ENCODE data around the gene LRFN2. TPM values are rescaled to one million over a fixed set of nuclear protein-coding genes. Genes with fewer than 3 reads are reported as not detected.
A peak's percentile ranks its signal among the peaks of the same experiment; 100 is the strongest.

LRFN2 gene
- polyA plus RNA-seq, 1 of the 3 experiments (the other 2 are of a cell fraction): 0.02 TPM

- ChIA-PET POLR2A (no interaction called here), CTCF (no interaction called here)
- Histone ChIP-seq H2AFZ (ENCODE audit: low read depth) (no peak overlapping the region), H3K9ac (no peak overlapping the region), H3K4me2 (no peak overlapping the region), H3K9me2 (no peaks in the 10 kb centered on the region), H3F3A (replicated peaks; ENCODE audit: insufficient read depth) (peaks cover 5% of the 10 kb centered on the region), H3K4me1 (ENCODE audit: control insufficient read depth in 1 of 2, insufficient read depth in 2 of 2, low read depth in 1 of 2, low read length in 1 of 2) (peaks cover 4 to 32% of the 10 kb centered on the region in 2 experiments; a peak in 1 of 4 replicates), H3K27ac (ENCODE audit: low read depth in 2 of 2, low read length in 1 of 2) (no peak overlapping the region), H3K36me3 (replicated peaks in 1 of 2; ENCODE audit: control insufficient read depth in 1 of 2, insufficient read depth in 2 of 2, low read length in 1 of 2) (no peaks in the 10 kb centered on the region), H3K9me3 (no peaks in the 10 kb centered on the region), H3K27me3 (ENCODE audit: insufficient read depth) (no peaks in the 10 kb centered on the region), H3K79me2 (ENCODE audit: insufficient read depth) (no peaks in the 10 kb centered on the region), H3K4me3 (ENCODE audit: low read depth in 2 of 2, low read length in 1 of 2) (no peak overlapping the region), H4K20me1 (ENCODE audit: insufficient read depth) (no peaks in the 10 kb centered on the region)
- WGBS (ENCODE audit: low lambda C conversion rate): 42% methylated on average over 8 of the region's 11 CpGs
- no peak for TF ChIP-seq EP300 (IDR thresholded peaks at IDR 0.05; ENCODE audit: borderline replicate concordance in 1 of 2, low read depth in 1 of 2, low read length in 1 of 2)
- TF ChIP-seq NRF1 (IDR thresholded peaks at IDR 0.05; ENCODE audit: low read depth, low read length): no peak
- no peak for TF ChIP-seq POLR2AphosphoS5 (IDR thresholded peaks at IDR 0.05; ENCODE audit: low read depth, low read length)
- no peak for TF ChIP-seq RCOR1 (IDR thresholded peaks at IDR 0.05; ENCODE audit: low read length)
- no peak for TF ChIP-seq TEAD4 (IDR thresholded peaks at IDR 0.05; ENCODE audit: borderline replicate concordance, insufficient read depth)
- no peak for TF ChIP-seq FOXM1 (IDR thresholded peaks at IDR 0.05; ENCODE audit: low read depth)
- TF ChIP-seq CHD2 (IDR thresholded peaks at IDR 0.05; ENCODE audit: low read length, partially characterized antibody): no peak
- DNase-seq: no peak
Observed at GRCh38 chr6:40349901-40350746, 237.0 kb downstream of the LRFN2 start.

GRCh38 chr6:40349123-40349900, 237.9 kb downstream of the LRFN2 start:
- no peaks in the 10 kb centered on the region for H4K20me1 ChIP-seq (ENCODE audit: insufficient read depth)
- peak overlapping the region; percentile 18; the same call in 1 of the 2 replicates for H3K4me2 ChIP-seq
- H3F3A ChIP-seq (replicated peaks; ENCODE audit: insufficient read depth): peaks cover 5% of the 10 kb centered on the region
- no peaks in the 10 kb centered on the region for H3K9me3 ChIP-seq
- no peaks in the 10 kb centered on the region for H3K9me2 ChIP-seq
- no peaks in the 10 kb centered on the region for H3K79me2 ChIP-seq (ENCODE audit: insufficient read depth)
- H3K9ac ChIP-seq: no peak overlapping the region
- WGBS (ENCODE audit: low lambda C conversion rate): 42% methylated on average over 10 of the region's 11 CpGs
- TF ChIP-seq REST (IDR thresholded peaks at IDR 0.05; ENCODE audit: low read depth, low read length): no peak
- no peak for TF ChIP-seq TCF12 (IDR thresholded peaks at IDR 0.05)
- no peak for TF ChIP-seq GABPA (IDR thresholded peaks at IDR 0.05; ENCODE audit: low read depth)
- TF ChIP-seq USF1 (IDR thresholded peaks at IDR 0.05; ENCODE audit: borderline replicate concordance, low read depth): no peak
- no peak for TF ChIP-seq GATA2 (CRISPR knock-in tag; IDR thresholded peaks at IDR 0.05)
- TF ChIP-seq TEAD4 (IDR thresholded peaks at IDR 0.05; ENCODE audit: borderline replicate concordance, insufficient read depth): no peak
- TF ChIP-seq FOXM1 (IDR thresholded peaks at IDR 0.05; ENCODE audit: low read depth): no peak
- TF ChIP-seq YY1 (IDR thresholded peaks at IDR 0.05; ENCODE audit: low read depth): no peak
- H3K36me3 ChIP-seq (replicated peaks in 1 of 2; ENCODE audit: control insufficient read depth in 1 of 2, insufficient read depth in 2 of 2, low read length in 1 of 2): no peaks in the 10 kb centered on the region
- H3K4me1 ChIP-seq (ENCODE audit: control insufficient read depth in 1 of 2, insufficient read depth in 2 of 2, low read depth in 1 of 2, low read length in 1 of 2): peaks cover 4 to 40% of the 10 kb centered on the region in 2 experiments; a peak in 1 of 4 replicates
- POLR2A ChIA-PET: no interaction called here
- H3K27me3 ChIP-seq (ENCODE audit: insufficient read depth): no peaks in the 10 kb centered on the region
- no peak overlapping the region; a peak in 1 of 4 replicates for H3K27ac ChIP-seq (ENCODE audit: low read depth in 2 of 2, low read length in 1 of 2)
- H3K4me3 ChIP-seq (ENCODE audit: low read depth in 2 of 2, low read length in 1 of 2): no peak overlapping the region
- no peak for DNase-seq
- CTCF ChIA-PET: interaction anchor here (1.0 to 1.4 kb wide), 2 partner anchors 40 to 238 kb away, joined by 3 to 4 read pairs; partner anchors contain the start of gene LRFN2
- 0 out of 2 replicates have a peak overlapping the region, but pooled peaks have one; percentile 29 for H2AFZ ChIP-seq (ENCODE audit: low read depth)
